ENCODE data around the gene IL25.

DNA sequence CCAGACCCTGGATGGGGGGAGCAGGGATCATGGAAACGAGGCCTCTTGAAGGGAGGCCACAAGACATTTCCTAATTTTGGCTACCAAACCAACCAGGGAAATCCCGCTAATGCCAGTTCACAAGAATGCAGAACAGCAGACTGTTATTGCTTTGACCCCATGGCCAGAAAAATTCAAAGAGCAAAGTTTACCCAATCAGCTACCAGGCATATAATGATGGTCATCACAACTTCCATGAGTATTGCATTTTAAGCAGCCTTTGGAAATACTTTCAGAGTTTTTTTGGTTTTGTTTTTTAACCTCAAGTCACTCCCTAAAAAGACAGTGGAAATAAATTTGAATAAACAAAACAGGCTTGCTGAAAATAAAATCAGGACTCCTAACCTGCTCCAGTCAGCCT is at the start of gene IL25:
- TF ChIP-seq, protein P1, sequence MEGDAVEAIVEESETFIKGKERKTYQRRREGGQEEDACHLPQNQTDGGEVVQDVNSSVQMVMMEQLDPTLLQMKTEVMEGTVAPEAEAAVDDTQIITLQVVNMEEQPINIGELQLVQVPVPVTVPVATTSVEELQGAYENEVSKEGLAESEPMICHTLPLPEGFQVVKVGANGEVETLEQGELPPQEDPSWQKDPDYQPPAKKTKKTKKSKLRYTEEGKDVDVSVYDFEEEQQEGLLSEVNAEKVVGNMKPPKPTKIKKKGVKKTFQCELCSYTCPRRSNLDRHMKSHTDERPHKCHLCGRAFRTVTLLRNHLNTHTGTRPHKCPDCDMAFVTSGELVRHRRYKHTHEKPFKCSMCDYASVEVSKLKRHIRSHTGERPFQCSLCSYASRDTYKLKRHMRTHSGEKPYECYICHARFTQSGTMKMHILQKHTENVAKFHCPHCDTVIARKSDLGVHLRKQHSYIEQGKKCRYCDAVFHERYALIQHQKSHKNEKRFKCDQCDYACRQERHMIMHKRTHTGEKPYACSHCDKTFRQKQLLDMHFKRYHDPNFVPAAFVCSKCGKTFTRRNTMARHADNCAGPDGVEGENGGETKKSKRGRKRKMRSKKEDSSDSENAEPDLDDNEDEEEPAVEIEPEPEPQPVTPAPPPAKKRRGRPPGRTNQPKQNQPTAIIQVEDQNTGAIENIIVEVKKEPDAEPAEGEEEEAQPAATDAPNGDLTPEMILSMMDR (IDR thresholded peaks at IDR 0.05) = no peak
- no peak for TF ChIP-seq POLR2A (IDR thresholded peaks at IDR 0.05)
